ENCODE measurements around the gene PIGQ.

DNA sequence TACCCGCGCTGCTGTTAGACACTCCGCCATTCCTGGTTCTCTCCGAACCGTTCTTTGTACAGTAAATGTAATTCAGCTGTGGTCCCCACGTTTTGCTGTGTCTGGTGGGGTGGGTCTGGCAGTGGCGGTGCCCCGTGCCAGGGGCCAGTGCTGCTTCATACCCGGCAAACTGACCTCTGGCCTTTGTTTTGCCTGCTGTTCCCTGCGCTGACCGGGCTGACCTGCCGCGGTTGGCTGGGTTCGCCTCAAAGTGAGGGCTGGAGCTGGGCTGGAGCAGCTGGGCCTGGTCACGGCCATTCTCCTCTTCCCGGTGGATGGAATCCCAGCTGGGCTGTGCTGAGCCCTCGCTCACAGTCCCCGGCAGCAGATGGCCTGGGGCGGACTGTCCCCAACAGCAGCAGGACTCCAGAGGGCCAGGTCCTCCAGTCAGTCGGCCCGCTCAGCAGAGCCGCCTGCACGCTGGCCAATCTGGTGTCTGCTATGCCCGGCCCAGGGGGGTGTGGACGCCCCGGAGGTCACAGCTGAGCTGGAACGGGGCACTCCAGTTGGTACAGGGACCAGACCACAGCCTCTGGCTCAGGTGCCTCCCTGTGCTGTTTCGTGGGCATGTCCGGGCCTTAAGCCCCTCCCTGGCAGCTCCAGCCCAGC, 59.5 kb downstream of the PIGQ start:
- TF ChIP-seq, protein P1, sequence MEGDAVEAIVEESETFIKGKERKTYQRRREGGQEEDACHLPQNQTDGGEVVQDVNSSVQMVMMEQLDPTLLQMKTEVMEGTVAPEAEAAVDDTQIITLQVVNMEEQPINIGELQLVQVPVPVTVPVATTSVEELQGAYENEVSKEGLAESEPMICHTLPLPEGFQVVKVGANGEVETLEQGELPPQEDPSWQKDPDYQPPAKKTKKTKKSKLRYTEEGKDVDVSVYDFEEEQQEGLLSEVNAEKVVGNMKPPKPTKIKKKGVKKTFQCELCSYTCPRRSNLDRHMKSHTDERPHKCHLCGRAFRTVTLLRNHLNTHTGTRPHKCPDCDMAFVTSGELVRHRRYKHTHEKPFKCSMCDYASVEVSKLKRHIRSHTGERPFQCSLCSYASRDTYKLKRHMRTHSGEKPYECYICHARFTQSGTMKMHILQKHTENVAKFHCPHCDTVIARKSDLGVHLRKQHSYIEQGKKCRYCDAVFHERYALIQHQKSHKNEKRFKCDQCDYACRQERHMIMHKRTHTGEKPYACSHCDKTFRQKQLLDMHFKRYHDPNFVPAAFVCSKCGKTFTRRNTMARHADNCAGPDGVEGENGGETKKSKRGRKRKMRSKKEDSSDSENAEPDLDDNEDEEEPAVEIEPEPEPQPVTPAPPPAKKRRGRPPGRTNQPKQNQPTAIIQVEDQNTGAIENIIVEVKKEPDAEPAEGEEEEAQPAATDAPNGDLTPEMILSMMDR (IDR thresholded peaks at IDR 0.05) = no peak
- no peak for TF ChIP-seq EP300 (IDR thresholded peaks at IDR 0.05)
